CD4-positive, alpha-beta T cell treated with Interleukin-17A for 4 hours (primary cell): ENCODE measurements around the gene PHF21B.
"Not testable (repeated sequence)": the region's sequence is repeated elsewhere in the genome, so short reads cannot be mapped to it uniquely, and the experiment has no call there.

Experiments
- DNase-seq: peaks from one replicate; pipeline ENCODE4 v3.0.0-alpha.2; 2020; ENCODE audit warnings: mixed read lengths

PHF21B gene

GRCh38 chr22:44914026-44914721, 95.6 kb downstream of the PHF21B start:
- no peak for DNase-seq

GRCh38 chr22:44913198-44913983, 96.4 kb downstream of the PHF21B start:
- no peak for DNase-seq

- DNase-seq = no peak
These were observed 100.6 kb downstream of the PHF21B start for GRCh38 chr22:44909241-44909640.

- DNase-seq = no peak
These were observed 101.8 kb downstream of the PHF21B start for GRCh38 chr22:44907765-44908737.

- no peak for DNase-seq
These were observed 102.7 kb downstream of the PHF21B start for GRCh38 chr22:44906999-44907644.

GRCh38 chr22:44906248-44906936, 103.4 kb downstream of the PHF21B start:
- no peak for DNase-seq

GRCh38 chr22:44904492-44905152, 105.2 kb downstream of the PHF21B start:
- DNase-seq = not testable (repeated sequence)

GRCh38 chr22:44903164-44903563, 106.6 kb downstream of the PHF21B start:
- not testable (repeated sequence) for DNase-seq

GRCh38 chr22:44901301-44901700, 108.5 kb downstream of the PHF21B start:
- DNase-seq = no peak

GRCh38 chr22:44898236-44898635, 111.6 kb downstream of the PHF21B start:
- no peak for DNase-seq

GRCh38 chr22:44895296-44896055, 114.3 kb downstream of the PHF21B start:
- no peak for DNase-seq

- DNase-seq = no peak
These were observed 115.0 kb downstream of the PHF21B start for GRCh38 chr22:44894782-44895181.

GRCh38 chr22:44894321-44894720, 115.5 kb downstream of the PHF21B start:
- DNase-seq = no peak

GRCh38 chr22:44893731-44894080, 116.1 kb downstream of the PHF21B start:
- no peak for DNase-seq

- DNase-seq = no peak
These were observed 116.7 kb downstream of the PHF21B start for GRCh38 chr22:44892803-44893730.

- DNase-seq = no peak
These were observed 117.6 kb downstream of the PHF21B start for GRCh38 chr22:44892243-44892642.

- DNase-seq = no peak
These were observed 118.0 kb downstream of the PHF21B start for GRCh38 chr22:44891791-44892190.

GRCh38 chr22:44891293-44891747, 118.5 kb downstream of the PHF21B start:
- DNase-seq = no peak
